ENCODE measurements around the gene ADARB2. TPM values are rescaled to one million over a fixed set of nuclear protein-coding genes. Genes with fewer than 3 reads are reported as not detected.

The ADARB2 gene
- total RNA-seq, 4 donors from 2014 or later = 0.80 to 4.9 (median 2.3) TPM

DNA sequence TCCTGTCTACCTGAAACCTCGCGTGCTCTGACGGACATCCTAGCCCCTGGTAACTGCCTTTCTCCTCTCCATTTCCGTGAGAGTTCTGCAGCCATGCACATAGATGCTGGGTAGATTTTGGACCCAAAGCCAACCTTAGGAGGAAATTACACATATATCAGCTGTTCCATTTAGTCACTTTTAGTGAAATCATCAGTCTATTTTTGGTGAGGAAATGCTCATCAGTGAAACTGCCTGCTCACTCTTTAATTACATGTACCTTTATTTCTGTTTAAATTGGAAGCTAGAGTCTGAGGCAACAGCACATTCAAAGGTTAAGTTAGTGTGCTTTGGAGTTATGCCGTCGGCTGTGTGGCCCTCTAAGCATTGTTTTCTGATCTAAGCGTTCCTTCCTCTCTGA, 449.8 kb downstream of the ADARB2 start:
- Histone ChIP-seq H3K27me3 (no peaks in the 10 kb centered on the region), H3K36me3 (no peaks in the 10 kb centered on the region), H3K9me3 (no peaks in the 10 kb centered on the region), H3K4me3 (no peak overlapping the region), H3K4me1 (no peaks in the 10 kb centered on the region), H3K27ac (no peak overlapping the region)
- intact Hi-C loops (cut with DNase I; ENCODE audit: low total_unique reads) (no loop called here), in situ Hi-C loops (cut with MboI; ENCODE audit: low pct_ligation_motif_present in 1 of 4, low pct_unique_long_range_greater_than_20kb in 1 of 4, low sequenced_read_pairs in 3 of 4) (no loop called here)
- TF ChIP-seq POLR2A (IDR thresholded peaks at IDR 0.05) = no peak
- TF ChIP-seq EP300 (IDR thresholded peaks at IDR 0.05; ENCODE audit: low read depth) = no peak
- TF ChIP-seq POLR2AphosphoS5 (IDR thresholded peaks at IDR 0.05) = no peak
- TF ChIP-seq CTCF (IDR thresholded peaks at IDR 0.05) = no peak
- 73% methylated on average over 7 of the region's 7 CpGs for WGBS, 2 donors (ENCODE audit: low coverage in 1 of 2)
- DNase-seq = no peak

- DNase-seq = no peak
- WGBS, 2 donors (ENCODE audit: low coverage in 1 of 2) = 17 to 76% methylated on average over 1 to 8 of the region's 8 CpGs
- no peak overlapping the region for H3K4me3 ChIP-seq
- TF ChIP-seq POLR2AphosphoS5 (IDR thresholded peaks at IDR 0.05) = no peak
- TF ChIP-seq EP300 (IDR thresholded peaks at IDR 0.05; ENCODE audit: low read depth) = no peak
- TF ChIP-seq CTCF (IDR thresholded peaks at IDR 0.05) = no peak
- TF ChIP-seq POLR2A (IDR thresholded peaks at IDR 0.05) = no peak
- no peaks in the 10 kb centered on the region for H3K9me3 ChIP-seq
- no peak overlapping the region for H3K27ac ChIP-seq
- in situ Hi-C loops (cut with MboI; ENCODE audit: low pct_ligation_motif_present in 1 of 4, low pct_unique_long_range_greater_than_20kb in 1 of 4, low sequenced_read_pairs in 3 of 4) = no loop called here
- intact Hi-C loops (cut with DNase I; ENCODE audit: low total_unique reads) = no loop called here
- H3K4me1 ChIP-seq = no peaks in the 10 kb centered on the region
- no peaks in the 10 kb centered on the region for H3K36me3 ChIP-seq
- H3K27me3 ChIP-seq = no peaks in the 10 kb centered on the region
Measured at GRCh38 chr10:1284076-1284475, 453.2 kb downstream of the ADARB2 start.

DNA sequence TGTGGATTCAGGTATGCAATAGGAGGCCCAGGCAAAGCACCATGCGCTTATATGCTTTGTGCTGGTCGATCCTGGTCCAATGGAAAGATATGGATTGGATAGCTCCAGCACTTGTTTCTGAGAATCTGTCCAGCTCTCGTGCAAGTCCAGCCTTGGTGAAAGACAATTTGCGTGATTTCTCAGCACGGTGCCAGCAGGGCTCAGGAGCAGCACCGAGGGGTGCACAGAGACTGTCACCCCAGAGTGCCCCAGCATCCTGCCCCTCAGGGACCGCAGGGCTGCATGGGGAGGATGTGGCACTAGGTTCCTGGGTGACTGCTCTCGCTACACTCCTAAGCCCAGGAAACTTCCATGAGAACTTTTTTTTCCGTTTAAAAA, 455.9 kb downstream of the ADARB2 start:
- Histone ChIP-seq H3K9me3 (no peaks in the 10 kb centered on the region), H3K27ac (no peak overlapping the region), H3K27me3 (no peaks in the 10 kb centered on the region), H3K36me3 (no peaks in the 10 kb centered on the region), H3K4me1 (no peaks in the 10 kb centered on the region), H3K4me3 (no peak overlapping the region)
- TF ChIP-seq POLR2AphosphoS5 (IDR thresholded peaks at IDR 0.05) (no peak), EP300 (IDR thresholded peaks at IDR 0.05; ENCODE audit: low read depth) (no peak), CTCF (IDR thresholded peaks at IDR 0.05) (no peak), POLR2A (IDR thresholded peaks at IDR 0.05) (no peak)
- DNase-seq = no peak
- WGBS, 2 donors (ENCODE audit: low coverage in 1 of 2) = 63 to 84% methylated on average over 2 to 9 of the region's 9 CpGs
- intact Hi-C loops (cut with DNase I; ENCODE audit: low total_unique reads) = no loop called here
- in situ Hi-C loops (cut with MboI; ENCODE audit: low pct_ligation_motif_present in 1 of 4, low pct_unique_long_range_greater_than_20kb in 1 of 4, low sequenced_read_pairs in 3 of 4) = no loop called here

GRCh38 chr10:1280466-1281404, 456.6 kb downstream of the ADARB2 start:
- no peaks in the 10 kb centered on the region for H3K36me3 ChIP-seq
- no peak for DNase-seq
- intact Hi-C loops (cut with DNase I; ENCODE audit: low total_unique reads) (no loop called here), in situ Hi-C loops (cut with MboI; ENCODE audit: low pct_ligation_motif_present in 1 of 4, low pct_unique_long_range_greater_than_20kb in 1 of 4, low sequenced_read_pairs in 3 of 4) (no loop called here)
- H3K4me1 ChIP-seq = no peaks in the 10 kb centered on the region
- TF ChIP-seq POLR2A (IDR thresholded peaks at IDR 0.05) = no peak
- TF ChIP-seq POLR2AphosphoS5 (IDR thresholded peaks at IDR 0.05) = no peak
- TF ChIP-seq CTCF (IDR thresholded peaks at IDR 0.05) = no peak
- no peak for TF ChIP-seq EP300 (IDR thresholded peaks at IDR 0.05; ENCODE audit: low read depth)
- H3K27ac ChIP-seq = no peak overlapping the region
- no peak overlapping the region for H3K4me3 ChIP-seq
- no peaks in the 10 kb centered on the region for H3K9me3 ChIP-seq
- no peaks in the 10 kb centered on the region for H3K27me3 ChIP-seq
- 72 to 76% methylated on average over 15 to 19 of the region's 19 CpGs for WGBS, 2 donors (ENCODE audit: low coverage in 1 of 2)
